ENCODE measurements around the gene CAPN15.

Gene CAPN15

GRCh38 chr16:548586-548985 is 21.1 kb downstream of the CAPN15 start:
- DNase-seq, result no peak

DNA sequence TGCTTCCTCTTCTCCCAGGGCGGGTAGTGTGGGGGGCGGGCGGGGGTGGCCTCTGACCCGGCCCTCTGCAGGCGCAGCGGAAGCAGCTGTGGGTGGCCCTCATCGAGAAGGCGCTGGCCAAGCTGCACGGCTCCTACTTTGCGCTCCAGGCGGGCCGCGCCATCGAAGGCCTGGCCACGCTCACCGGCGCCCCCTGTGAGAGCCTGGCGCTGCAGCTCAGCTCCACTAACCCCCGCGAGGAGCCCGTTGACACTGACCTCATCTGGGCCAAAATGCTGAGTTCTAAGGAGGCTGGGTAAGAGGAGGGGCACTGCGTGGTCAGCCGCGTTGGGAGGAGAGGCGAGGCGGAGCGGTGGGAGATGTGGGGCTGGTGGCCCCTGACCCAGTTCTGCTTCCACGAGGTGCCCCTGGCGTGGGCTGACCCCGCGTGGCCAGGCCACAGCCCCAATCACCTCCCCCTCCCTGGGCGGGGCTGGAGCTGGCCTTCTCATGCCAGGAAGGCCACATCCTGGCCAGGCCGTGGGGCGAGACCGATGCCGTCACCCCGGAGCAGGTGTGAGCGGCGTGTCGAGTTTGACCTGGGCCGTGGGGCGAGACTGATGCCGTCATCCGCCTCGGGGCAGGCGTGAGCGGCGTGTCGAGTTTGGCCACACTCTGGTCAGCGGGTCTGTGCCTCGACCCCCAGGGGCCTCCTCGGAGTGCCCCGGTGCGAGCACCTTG is 22.2 kb downstream of the CAPN15 start:
- DNase-seq, result no peak

DNA sequence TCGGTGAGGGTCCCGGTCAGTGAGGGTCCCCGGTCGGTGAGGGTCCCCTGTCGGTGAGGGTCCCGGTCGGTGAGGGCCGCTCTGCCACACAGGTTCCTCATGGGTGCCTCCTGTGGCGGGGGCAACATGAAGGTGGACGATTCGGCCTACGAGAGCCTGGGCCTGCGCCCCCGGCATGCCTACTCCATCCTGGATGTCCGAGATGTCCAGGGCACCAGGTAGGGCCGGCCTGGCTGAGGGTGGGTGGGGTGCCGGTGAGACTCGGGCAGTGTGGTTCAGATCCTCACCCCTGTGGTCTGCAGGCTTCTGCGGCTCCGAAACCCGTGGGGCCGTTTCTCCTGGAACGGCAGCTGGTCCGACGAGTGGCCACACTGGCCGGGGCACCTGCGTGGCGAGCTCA is 23.7 kb downstream of the CAPN15 start:
- DNase-seq, result no peak

DNA sequence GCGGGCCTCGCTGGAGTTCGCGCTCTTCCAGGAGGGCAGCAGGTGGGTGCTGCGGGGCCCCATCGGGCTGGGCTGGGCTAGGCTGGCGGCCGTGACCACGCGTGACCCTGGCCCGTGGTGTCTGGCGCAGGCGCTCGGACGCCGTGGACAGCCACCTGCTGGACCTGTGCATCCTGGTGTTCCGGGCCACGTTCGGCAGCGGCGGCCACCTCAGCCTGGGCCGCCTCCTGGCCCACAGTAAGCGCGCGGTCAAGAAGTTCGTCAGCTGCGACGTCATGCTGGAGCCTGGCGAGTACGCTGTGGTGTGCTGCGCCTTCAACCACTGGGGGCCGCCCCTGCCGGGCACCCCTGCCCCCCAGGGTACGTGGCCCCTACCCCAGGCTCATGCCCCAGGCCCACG is 24.7 kb downstream of the CAPN15 start:
- no peak for DNase-seq

- DNase-seq, result no peak
Observed at GRCh38 chr16:553601-554296, 26.2 kb downstream of the CAPN15 start.

DNA sequence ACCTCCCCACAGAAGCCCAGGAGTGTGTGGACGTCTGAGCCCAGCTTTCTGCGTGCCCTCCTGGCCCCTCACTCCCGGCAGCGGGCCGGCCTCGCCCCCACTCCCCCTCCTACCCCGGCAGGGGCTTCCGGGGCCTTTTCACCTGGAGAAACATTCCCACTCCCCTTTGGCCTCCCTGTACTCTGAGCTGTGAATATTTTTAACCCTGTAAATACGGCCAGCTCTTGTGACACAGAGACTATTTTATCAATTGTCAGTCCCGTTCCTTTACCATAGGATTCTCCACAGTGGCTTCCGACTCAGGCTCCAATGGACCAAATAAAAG is 26.7 kb downstream of the CAPN15 start:
- no peak for DNase-seq

GRCh38 chr16:554640-555365 is 27.3 kb downstream of the CAPN15 start:
- no peak for DNase-seq

GRCh38 chr16:555528-556473 is 28.3 kb downstream of the CAPN15 start:
- no peak for DNase-seq

DNA sequence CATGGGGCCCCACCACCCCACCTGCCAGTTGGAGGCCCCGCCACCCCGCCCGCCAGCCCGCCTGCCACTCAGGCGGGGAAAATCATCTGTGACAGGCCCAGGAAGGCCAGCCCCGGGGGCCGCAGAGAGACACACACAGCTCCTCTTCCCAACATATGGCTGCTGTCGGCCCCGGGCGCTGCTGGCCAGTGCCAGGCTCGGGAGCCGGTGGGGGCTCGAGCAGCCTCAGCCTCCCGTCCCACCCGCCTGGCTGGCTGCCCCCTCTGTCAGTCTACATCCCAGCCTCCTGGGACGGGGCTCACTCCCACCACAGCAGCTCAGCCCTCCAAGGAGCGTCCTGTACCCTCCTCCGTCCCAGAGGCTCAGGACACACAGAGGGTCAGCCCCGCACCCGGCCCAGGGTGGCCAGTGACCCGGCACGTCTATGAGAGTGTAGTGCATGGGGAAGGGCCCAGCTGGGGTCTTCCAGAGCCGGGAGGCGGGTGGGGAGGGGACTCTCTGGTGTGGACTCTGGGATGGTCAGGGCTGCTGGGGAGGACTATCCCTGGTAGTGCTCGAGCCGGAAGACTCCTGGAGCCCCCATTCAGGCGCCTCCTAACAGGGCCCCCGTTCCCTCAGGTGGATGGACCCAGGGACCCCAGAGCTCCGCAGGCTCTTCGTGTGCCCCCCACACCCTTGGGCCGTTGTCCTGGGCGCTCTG is 29.1 kb downstream of the CAPN15 start:
- DNase-seq, result no peak

- DNase-seq, result no peak
Observed at GRCh38 chr16:557463-558297, 30.2 kb downstream of the CAPN15 start.

DNA sequence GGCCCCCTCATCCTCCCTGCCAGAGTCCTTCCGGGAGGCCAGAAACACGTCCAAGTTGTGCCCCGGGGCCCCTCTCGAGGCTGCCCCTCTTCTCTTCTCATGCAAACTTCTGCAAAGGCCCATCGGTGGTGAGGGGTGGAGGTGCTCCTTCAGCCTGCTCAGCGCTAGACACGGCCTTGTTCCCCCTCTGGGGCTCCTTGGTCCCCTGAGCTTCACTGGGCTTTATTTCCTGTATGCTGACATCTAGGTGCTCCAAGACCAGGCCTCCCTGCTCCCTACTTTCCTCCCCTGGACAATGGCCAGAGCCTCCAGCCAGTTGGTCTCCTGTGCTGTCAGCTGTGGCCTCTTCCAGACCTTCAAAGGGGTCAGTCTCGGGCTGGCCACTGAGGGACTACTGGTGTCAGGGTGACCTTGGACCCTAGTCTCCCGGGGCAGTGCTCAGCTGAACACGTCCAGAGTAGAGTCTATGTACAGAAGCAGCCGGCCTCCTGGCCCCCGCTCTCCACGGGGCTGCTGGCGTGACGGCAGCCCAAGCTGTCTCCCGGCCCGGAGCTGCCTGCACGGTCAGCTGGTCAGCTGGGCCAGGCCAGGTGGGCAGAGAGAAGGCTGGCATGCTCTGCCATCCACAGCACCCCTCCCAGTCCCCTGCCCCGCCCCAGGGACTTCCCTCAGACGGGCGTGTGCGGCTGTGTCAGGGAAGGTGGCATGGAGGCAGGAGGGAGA is 30.9 kb downstream of the CAPN15 start:
- DNase-seq, result no peak

DNA sequence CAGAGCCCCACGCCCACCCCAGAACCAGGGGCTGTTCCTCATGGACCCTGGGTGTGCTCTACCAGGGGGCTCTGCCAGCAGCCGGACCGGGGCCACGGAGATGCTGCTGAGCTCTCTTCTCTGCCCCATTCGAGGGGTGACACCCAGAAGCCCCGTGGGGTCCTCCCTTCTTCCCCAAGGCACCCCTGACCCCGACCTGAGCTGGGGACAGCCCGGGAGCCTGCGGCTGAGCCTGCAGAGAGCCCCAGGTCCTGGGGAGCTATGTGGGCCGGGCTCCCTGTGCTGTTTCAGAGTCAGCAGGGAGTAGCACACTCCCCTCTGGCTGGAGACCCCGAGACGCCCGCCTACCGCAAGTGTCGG is 31.5 kb downstream of the CAPN15 start:
- no peak for DNase-seq

GRCh38 chr16:559411-560203 is 32.1 kb downstream of the CAPN15 start:
- DNase-seq, result no peak

DNA sequence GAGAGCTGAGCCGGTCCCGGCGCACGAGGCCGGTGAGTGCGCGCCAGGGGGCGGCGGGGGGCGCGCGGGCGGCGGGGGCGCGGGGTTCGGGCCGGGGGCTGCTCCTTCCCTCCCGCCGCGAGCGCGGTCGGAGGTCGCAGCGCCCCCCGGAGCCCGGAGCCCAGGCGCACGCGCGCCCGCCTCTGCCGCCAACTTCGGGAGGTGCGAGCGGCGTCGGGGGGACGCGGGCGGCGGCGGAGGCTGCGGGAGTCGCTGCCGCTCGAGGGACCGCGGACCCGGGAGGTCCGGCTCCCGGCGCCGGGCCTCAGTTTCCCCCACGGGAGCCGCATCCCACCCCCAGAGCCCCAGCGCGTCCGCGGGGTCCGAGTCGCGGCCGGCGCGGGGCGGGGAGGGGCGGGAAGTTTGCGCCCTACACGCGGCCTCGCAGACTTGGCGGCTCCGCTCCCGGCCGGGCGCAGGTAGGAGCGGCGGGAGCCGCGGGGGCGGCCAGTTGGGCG is 32.7 kb downstream of the CAPN15 start, which contains the start of gene PRR35:
Gene PRR35, plus strand, starts transcription at position 191 of the 497 bp plus-strand sequence. CDS start 2,901 bp downstream, outside the sequence.
- DNase-seq, result no peak

DNA sequence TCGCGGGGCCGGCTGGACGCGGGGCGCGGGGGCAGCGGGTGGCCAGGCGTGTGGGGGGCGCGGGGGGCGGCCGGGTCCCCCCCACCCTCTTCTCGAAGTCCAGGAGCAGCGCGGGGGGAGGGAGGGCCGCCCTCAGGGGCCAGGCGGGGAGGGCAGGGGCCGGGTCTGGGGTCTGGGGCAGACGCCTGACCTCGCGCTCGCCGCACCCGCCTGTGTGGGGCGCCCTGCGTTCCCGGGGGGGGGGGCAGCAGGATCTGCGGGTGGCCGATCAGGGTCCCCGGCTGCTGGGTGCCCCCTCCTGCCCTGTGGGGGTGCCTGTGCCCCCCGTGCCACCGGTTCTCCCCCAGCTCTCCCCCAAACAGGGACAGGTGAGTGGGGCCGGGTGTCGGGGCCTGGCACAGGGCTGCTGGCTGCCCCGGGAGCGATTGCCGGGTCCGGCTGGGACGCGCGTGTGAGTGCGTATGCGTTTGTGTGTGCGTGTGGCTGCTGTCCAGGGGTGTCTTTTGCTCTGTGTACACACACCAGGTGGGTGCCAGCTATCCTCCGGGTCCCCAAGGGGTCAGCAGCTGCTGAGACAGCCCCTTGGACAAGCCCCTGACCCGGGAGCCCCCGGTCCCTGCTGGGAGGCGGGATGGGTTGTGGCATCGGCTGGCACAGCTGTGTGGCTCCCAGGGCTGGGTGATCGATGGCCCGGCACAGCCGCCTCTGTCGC is 33.3 kb downstream of the CAPN15 start:
- DNase-seq, result no peak

DNA sequence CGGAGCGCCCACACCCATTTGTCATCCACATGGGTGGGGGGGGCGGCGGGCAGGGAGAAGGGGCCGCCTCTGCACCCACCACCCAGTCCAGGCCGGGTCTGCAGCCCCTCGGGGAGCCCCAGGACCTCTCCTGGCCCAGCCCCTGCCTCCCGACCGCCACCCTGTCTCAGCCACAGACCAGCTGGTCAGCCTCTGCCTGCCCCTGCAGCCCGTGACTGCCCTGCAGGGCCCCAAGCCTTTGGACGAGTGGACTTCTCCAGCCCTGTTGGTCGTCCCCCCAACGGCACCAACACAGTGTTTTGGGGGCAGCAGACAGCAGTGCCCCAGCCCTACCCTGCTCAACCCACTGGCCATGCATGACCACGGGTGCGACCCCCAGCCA is 33.9 kb downstream of the CAPN15 start:
- no peak for DNase-seq

- DNase-seq, result no peak
Observed at GRCh38 chr16:561957-562938, 34.7 kb downstream of the CAPN15 start.

All from GDM1 (cell line).